Osteocyte (in vitro differentiated cells): ENCODE measurements around the gene VIPR1. TPM values are rescaled to one million over a fixed set of nuclear protein-coding genes. Genes with fewer than 3 reads are reported as not detected.

Experiments used
- DNase-seq: peaks from one replicate; pipeline ENCODE4 v3.0.0; 2021; ENCODE audit warnings: mixed read lengths; ENCODE audit not compliant: unreplicated experiment; ENCODE audit errors: extremely low spot score
- H3K27ac Mint-ChIP-seq: one replicate; pipeline ENCODE4 v1.8.0; 2021; ENCODE audit warnings: mild to moderate bottlenecking, mixed read lengths; ENCODE audit not compliant: unreplicated experiment
- H3K27me3 Mint-ChIP-seq: one replicate; pipeline ENCODE4 v1.8.0; 2021; ENCODE audit warnings: mixed read lengths; ENCODE audit not compliant: unreplicated experiment
- H3K36me3 Mint-ChIP-seq: one replicate; pipeline ENCODE4 v1.8.0; 2021; ENCODE audit warnings: mixed read lengths; ENCODE audit not compliant: unreplicated experiment
- H3K4me1 Mint-ChIP-seq: one replicate; pipeline ENCODE4 v1.8.0; 2021; ENCODE audit warnings: mixed read lengths; ENCODE audit not compliant: unreplicated experiment
- H3K4me3 Mint-ChIP-seq: one replicate; pipeline ENCODE4 v1.8.0; 2021; ENCODE audit warnings: mild to moderate bottlenecking, moderate library complexity, mixed read lengths; ENCODE audit not compliant: unreplicated experiment
- H3K9me3 Mint-ChIP-seq: one replicate; pipeline ENCODE4 v1.8.0; 2021; ENCODE audit warnings: mixed read lengths; ENCODE audit not compliant: unreplicated experiment
- total RNA-seq: library from RNA; stranded (reverse); gene quantifications from 2 replicates; pipeline ENCODE4 v1.2.1, GENCODE V29; 2021
- TF ChIP-seq, protein P1 (sequence below): fragments of 200-600 bp; sonication (generic); IDR thresholded peaks from 2 replicates; pipeline ENCODE4 v1.5.0; 2021; ENCODE audit warnings: antibody characterized with exemption, mild to moderate bottlenecking, moderate library complexity

The VIPR1 gene
- total RNA-seq, 1 donor from 2014 or later: 8.9 TPM

DNA sequence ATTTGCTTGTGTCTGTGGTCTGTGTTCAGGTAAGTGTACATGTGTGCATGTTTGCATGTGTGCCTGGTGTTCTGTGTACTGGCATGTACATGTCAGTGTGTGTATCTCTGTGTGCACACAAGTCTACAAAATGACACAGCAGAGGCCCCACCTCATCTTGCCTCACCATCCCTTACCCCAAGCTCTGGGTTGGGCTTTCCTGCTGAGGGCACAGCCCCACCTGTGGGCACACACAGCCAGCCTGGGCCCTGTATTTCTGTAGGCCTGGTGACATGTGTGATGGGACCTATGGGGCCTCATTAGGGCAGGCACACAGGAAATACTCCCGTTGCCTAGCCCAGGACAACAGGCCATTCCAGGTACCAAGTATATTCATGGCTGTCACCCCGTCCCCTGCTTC, 13.5 kb downstream of the VIPR1 start:
- Mint-ChIP-seq H3K27ac (no peak overlapping the region), H3K27me3 (peaks cover 5% of the 10 kb centered on the region), H3K4me3 (no peak overlapping the region), H3K36me3 (no peaks in the 10 kb centered on the region), H3K9me3 (no peaks in the 10 kb centered on the region), H3K4me1 (no peaks in the 10 kb centered on the region)
- TF ChIP-seq, protein P1, sequence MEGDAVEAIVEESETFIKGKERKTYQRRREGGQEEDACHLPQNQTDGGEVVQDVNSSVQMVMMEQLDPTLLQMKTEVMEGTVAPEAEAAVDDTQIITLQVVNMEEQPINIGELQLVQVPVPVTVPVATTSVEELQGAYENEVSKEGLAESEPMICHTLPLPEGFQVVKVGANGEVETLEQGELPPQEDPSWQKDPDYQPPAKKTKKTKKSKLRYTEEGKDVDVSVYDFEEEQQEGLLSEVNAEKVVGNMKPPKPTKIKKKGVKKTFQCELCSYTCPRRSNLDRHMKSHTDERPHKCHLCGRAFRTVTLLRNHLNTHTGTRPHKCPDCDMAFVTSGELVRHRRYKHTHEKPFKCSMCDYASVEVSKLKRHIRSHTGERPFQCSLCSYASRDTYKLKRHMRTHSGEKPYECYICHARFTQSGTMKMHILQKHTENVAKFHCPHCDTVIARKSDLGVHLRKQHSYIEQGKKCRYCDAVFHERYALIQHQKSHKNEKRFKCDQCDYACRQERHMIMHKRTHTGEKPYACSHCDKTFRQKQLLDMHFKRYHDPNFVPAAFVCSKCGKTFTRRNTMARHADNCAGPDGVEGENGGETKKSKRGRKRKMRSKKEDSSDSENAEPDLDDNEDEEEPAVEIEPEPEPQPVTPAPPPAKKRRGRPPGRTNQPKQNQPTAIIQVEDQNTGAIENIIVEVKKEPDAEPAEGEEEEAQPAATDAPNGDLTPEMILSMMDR: no peak
- no peak for DNase-seq

DNA sequence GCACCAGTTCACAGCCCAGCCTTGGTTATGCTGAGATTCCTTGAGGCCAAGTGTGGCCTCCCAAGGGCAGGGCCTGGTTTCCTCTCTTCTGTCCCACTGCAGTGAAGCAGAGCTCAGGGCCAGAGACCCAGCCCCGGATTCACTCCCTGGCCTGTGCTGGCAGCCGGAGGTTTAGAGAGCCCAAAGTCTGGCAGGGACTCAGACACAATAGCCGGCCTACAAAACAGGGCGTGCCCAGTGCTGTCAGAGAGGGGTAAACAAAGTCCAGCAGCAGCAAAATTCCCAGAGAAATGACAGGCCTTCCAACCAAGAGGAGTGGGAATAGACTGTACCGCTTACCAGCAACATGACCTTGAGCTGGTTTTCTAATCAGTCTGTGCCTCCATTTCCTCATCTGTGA, 14.0 kb downstream of the VIPR1 start:
- H3K4me3 Mint-ChIP-seq: no peak overlapping the region
- no peaks in the 10 kb centered on the region for H3K9me3 Mint-ChIP-seq
- H3K27me3 Mint-ChIP-seq: no peaks in the 10 kb centered on the region
- H3K36me3 Mint-ChIP-seq: no peaks in the 10 kb centered on the region
- DNase-seq: no peak
- H3K27ac Mint-ChIP-seq: no peak overlapping the region
- H3K4me1 Mint-ChIP-seq: no peaks in the 10 kb centered on the region
- TF ChIP-seq, protein P1: no peak

DNA sequence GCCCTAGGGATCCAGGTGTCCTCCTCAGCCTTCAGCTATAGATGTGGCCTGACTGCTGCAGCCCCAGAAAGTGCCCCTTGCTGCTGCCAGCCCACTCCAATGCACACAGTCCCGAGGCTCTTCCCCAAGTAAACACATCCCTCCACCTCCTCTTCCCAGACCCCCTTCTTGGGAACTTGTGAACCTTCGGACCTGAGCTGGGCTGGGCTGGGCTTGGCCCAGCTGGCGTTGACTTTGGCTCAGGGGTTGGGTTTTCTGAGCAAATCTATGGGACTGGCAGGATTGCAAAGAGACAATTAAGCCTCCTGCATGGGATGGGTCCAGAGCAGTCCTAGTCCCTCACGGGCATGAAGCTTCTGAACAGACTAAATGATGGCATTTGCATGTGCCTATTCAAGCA, 14.7 kb downstream of the VIPR1 start:
- no peak overlapping the region for H3K4me3 Mint-ChIP-seq
- TF ChIP-seq, protein P1: no peak
- H3K27me3 Mint-ChIP-seq: no peaks in the 10 kb centered on the region
- H3K27ac Mint-ChIP-seq: no peak overlapping the region
- no peaks in the 10 kb centered on the region for H3K9me3 Mint-ChIP-seq
- DNase-seq: no peak
- no peaks in the 10 kb centered on the region for H3K36me3 Mint-ChIP-seq
- no peaks in the 10 kb centered on the region for H3K4me1 Mint-ChIP-seq

DNA sequence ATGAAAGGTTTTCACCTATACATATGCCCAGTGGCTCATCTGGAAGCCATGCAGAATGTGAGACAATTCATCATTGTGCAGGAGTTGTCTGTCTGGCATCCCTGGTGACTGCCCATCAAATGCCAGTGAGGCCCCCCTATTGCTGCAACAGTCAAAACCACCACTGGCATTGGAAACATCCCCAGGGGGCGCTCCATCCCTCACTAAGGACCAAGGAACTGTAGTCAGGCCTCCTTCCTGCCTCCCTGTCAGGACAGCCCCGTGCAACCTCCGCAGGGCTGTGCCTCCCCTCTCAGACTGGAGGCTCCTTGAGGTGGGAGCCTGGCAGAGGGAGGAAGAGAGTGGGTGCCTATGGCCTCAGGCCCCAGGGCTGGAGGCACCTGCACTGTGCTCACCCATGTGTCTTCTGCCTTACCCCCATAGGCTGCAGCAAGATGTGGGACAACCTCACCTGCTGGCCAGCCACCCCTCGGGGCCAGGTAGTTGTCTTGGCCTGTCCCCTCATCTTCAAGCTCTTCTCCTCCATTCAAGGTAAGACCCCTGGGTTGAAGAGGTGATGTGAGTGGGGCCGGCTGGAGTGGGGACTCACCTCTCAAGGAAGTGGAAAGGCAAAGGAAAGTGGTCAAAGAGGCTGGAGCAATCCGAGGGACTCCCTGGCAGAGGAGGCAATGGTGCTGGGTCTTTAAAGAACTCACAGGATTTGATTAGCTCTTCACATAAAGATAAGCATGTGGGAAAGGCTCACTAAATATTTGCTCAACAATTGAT, 16.5 kb downstream of the VIPR1 start:
- Mint-ChIP-seq H3K4me3 (no peak overlapping the region), H3K27me3 (no peaks in the 10 kb centered on the region), H3K36me3 (no peaks in the 10 kb centered on the region), H3K4me1 (no peaks in the 10 kb centered on the region), H3K27ac (no peak overlapping the region), H3K9me3 (no peaks in the 10 kb centered on the region)
- TF ChIP-seq, protein P1: no peak
- DNase-seq: no peak

DNA sequence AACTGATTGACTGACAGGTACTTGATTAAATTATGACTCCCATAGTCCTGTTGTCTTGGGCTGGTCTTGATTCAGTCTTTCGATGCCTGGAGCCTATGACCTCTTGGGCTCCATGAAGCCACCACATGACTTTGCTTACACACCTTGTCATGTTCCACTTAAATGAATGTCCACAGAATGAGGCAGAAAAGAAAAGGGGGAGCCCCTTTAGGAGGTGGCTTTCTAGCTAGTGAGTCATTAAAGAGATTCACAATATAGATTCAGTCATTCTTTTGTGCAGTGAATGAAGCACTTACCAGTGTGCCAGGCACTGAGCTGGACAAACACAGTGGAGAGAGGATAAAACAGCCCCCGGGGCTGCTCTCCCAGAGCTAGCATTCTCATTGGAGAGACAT, 17.1 kb downstream of the VIPR1 start:
- H3K9me3 Mint-ChIP-seq: no peaks in the 10 kb centered on the region
- H3K36me3 Mint-ChIP-seq: no peaks in the 10 kb centered on the region
- no peaks in the 10 kb centered on the region for H3K4me1 Mint-ChIP-seq
- no peak overlapping the region for H3K4me3 Mint-ChIP-seq
- DNase-seq: no peak
- TF ChIP-seq, protein P1: no peak
- H3K27me3 Mint-ChIP-seq: no peaks in the 10 kb centered on the region
- no peak overlapping the region for H3K27ac Mint-ChIP-seq
